H9 (cell line): Measurements from ENCODE around the gene APBA2. TPM values are rescaled to one million over a fixed set of nuclear protein-coding genes. Genes with fewer than 3 reads are reported as not detected.

Experiments used
- DNase-seq: peaks from one replicate; pipeline ENCODE4 v3.0.0-alpha.2; 2017
- H2AFZ ChIP-seq: one replicate; pipeline ENCODE4 v1.6.1; 2013; ENCODE audit warnings: mild to moderate bottlenecking, low read length, control low read depth, moderate library complexity
- H2AK5ac ChIP-seq: 2 replicates; pipeline ENCODE4 v1.6.1; 2013; ENCODE audit warnings: low read length, control low read depth, mixed read lengths; ENCODE audit not compliant: insufficient read length
- H2BK120ac ChIP-seq: one replicate; pipeline ENCODE4 v1.6.1; 2013; ENCODE audit warnings: low read depth, mild to moderate bottlenecking, low read length, control low read depth, inconsistent platforms; ENCODE audit not compliant: poor library complexity, severe bottlenecking
- H2BK12ac ChIP-seq: 2 replicates; pipeline ENCODE4 v1.6.1; 2013; ENCODE audit warnings: low read length, control low read depth, mixed read lengths, low read depth; ENCODE audit not compliant: insufficient read length
- H2BK15ac ChIP-seq: 2 replicates; pipeline ENCODE4 v1.6.1; 2013; ENCODE audit warnings: low read depth, low read length, control low read depth
- H2BK20ac ChIP-seq: one replicate; pipeline ENCODE4 v1.6.1; 2013; ENCODE audit warnings: low read depth, mild to moderate bottlenecking, low read length, control low read depth, inconsistent platforms; ENCODE audit not compliant: poor library complexity, severe bottlenecking
- H2BK5ac ChIP-seq: 2 replicates; pipeline ENCODE4 v1.6.1; 2013; ENCODE audit warnings: low read length, control low read depth, mixed read lengths; ENCODE audit not compliant: insufficient read length
- H3K14ac ChIP-seq: 2 replicates; pipeline ENCODE4 v1.6.1; 2013; ENCODE audit warnings: low read length, control low read depth; ENCODE audit not compliant: insufficient read depth
- H3K18ac ChIP-seq: 2 replicates; pipeline ENCODE4 v1.6.1; 2013; ENCODE audit warnings: low read depth, mild to moderate bottlenecking, mixed read lengths, low read length, control low read depth; ENCODE audit not compliant: insufficient read length
- H3K23ac ChIP-seq: 2 replicates; pipeline ENCODE4 v1.6.1; 2013; ENCODE audit warnings: low read length, control low read depth, mixed read lengths, low read depth; ENCODE audit not compliant: insufficient read length
- H3K23me2 ChIP-seq: 2 replicates; pipeline ENCODE4 v1.6.1; 2013; ENCODE audit warnings: low read depth, mild to moderate bottlenecking, mixed read lengths, low read length, control low read depth; ENCODE audit not compliant: insufficient read length, poor library complexity, severe bottlenecking
- H3K27ac ChIP-seq: 2 replicates; pipeline ENCODE4 v1.5.1; 2013; ENCODE audit warnings: low read length, control low read depth, mixed read lengths, low read depth; ENCODE audit not compliant: insufficient read length
- H3K27me3 ChIP-seq: 2 replicates; pipeline ENCODE4 v1.6.1; 2013; ENCODE audit warnings: low read length, control low read depth, inconsistent platforms; ENCODE audit not compliant: insufficient read depth
- H3K4ac ChIP-seq: 2 replicates; pipeline ENCODE4 v1.6.1; 2013; ENCODE audit warnings: low read depth, mild to moderate bottlenecking, control low read depth, inconsistent platforms, low read length, moderate library complexity
- H3K4me1 ChIP-seq: 2 replicates; pipeline ENCODE4 v1.6.1; 2013; ENCODE audit warnings: low read length, control low read depth, inconsistent platforms; ENCODE audit not compliant: insufficient read depth
- H3K4me2 ChIP-seq: 2 replicates; pipeline ENCODE4 v1.6.1; 2013; ENCODE audit warnings: low read length, control low read depth, mixed read lengths; ENCODE audit not compliant: insufficient read length, insufficient read depth
- H3K56ac ChIP-seq: 2 replicates; pipeline ENCODE4 v1.6.1; 2013; ENCODE audit warnings: low read depth, mild to moderate bottlenecking, mixed read lengths, low read length, control low read depth; ENCODE audit not compliant: insufficient read length
- H3K79me1 ChIP-seq: 2 replicates; pipeline ENCODE4 v1.6.1; 2013; ENCODE audit warnings: low read depth, mild to moderate bottlenecking, moderate library complexity, low read length, control low read depth, inconsistent platforms; ENCODE audit not compliant: insufficient read depth, poor library complexity, severe bottlenecking
- H3K79me2 ChIP-seq: 2 replicates; pipeline ENCODE4 v1.6.1; 2013; ENCODE audit warnings: low read length, control low read depth, inconsistent platforms; ENCODE audit not compliant: insufficient read depth
- H3K9ac ChIP-seq: 2 replicates; pipeline ENCODE4 v1.6.1; 2013; ENCODE audit warnings: low read length, control low read depth, mixed read lengths; ENCODE audit not compliant: insufficient read length; ENCODE audit errors: extremely low read depth
- H3K9me3 ChIP-seq: one replicate; pipeline ENCODE4 v1.6.1; 2013; ENCODE audit warnings: low read depth, low read length, inconsistent platforms; ENCODE audit not compliant: control insufficient read depth
- H3T11ph ChIP-seq: one replicate; pipeline ENCODE4 v1.6.1; 2013; ENCODE audit warnings: mild to moderate bottlenecking, low read length, control low read depth, inconsistent platforms
- H4K20me1 ChIP-seq: one replicate; pipeline ENCODE4 v1.6.1; 2013; ENCODE audit not compliant: control insufficient read depth, insufficient read length, insufficient read depth
- H4K5ac ChIP-seq: 2 replicates; pipeline ENCODE4 v1.6.1; 2013; ENCODE audit warnings: low read depth, mild to moderate bottlenecking, mixed read lengths, low read length, control low read depth; ENCODE audit not compliant: insufficient read length
- H4K8ac ChIP-seq: replicated peaks from 2 replicates; pipeline ENCODE4 v1.6.1; 2013; ENCODE audit warnings: low read length, control low read depth, mixed read lengths, low read depth; ENCODE audit not compliant: insufficient read length
- H4K91ac ChIP-seq: 2 replicates; pipeline ENCODE4 v1.6.1; 2013; ENCODE audit warnings: low read depth, mild to moderate bottlenecking, moderate library complexity, mixed read lengths, low read length, control low read depth; ENCODE audit not compliant: insufficient read length
- H3K27ac Mint-ChIP-seq, 3 experiments: 2 replicates in 2 of 3; 3 replicates in 1 of 3; pipeline ENCODE4 v1.8.0; 2020 to 2021; ENCODE audit warnings: mixed read lengths in 3 of 3, mild to moderate bottlenecking in 1 of 3, moderate library complexity in 1 of 3
- H3K27me3 Mint-ChIP-seq: 2 replicates; pipeline ENCODE4 v1.8.0; 2021; ENCODE audit warnings: low read depth, mild to moderate bottlenecking, moderate library complexity, mixed read lengths
- H3K36me3 Mint-ChIP-seq, 3 experiments: 2 replicates in 2 of 3; 3 replicates in 1 of 3; pipeline ENCODE4 v1.8.0; 2020 to 2021; ENCODE audit warnings: low read depth in 3 of 3, mixed read lengths in 3 of 3; ENCODE audit not compliant: insufficient read depth in 1 of 3
- H3K4me1 Mint-ChIP-seq, 2 experiments: 2 replicates each; pipeline ENCODE4 v1.8.0; 2020; ENCODE audit warnings: mixed read lengths in 2 of 2
- H3K4me3 Mint-ChIP-seq, 2 experiments: 2 replicates in 1 of 2; 3 replicates in 1 of 2; pipeline ENCODE4 v1.8.0; 2020 to 2021; ENCODE audit warnings: mild to moderate bottlenecking in 2 of 2, mixed read lengths in 2 of 2, moderate library complexity in 1 of 2
- H3K9me3 Mint-ChIP-seq, 2 experiments: 2 replicates in 1 of 2; 3 replicates in 1 of 2; pipeline ENCODE4 v1.8.0; 2020; ENCODE audit warnings: mild to moderate bottlenecking in 2 of 2, mixed read lengths in 2 of 2, moderate library complexity in 1 of 2
- CTCF ChIP-seq: fragments of 200-600 bp; sonication (generic); conservative IDR thresholded peaks from 3 replicates; pipeline ENCODE4 v1.8.0; 2021; ENCODE audit warnings: antibody characterized with exemption, mild to moderate bottlenecking
- WGBS: extraction: QIAGEN DNeasy Blood & Tissue Kit; methylation state at CpG from one replicate; pipeline ENCODE4 v1.1.7; 2013; ENCODE audit warnings: missing lambda C conversion rate, low lambda C conversion rate, mixed read lengths; ENCODE audit not compliant: insufficient read length; ENCODE audit errors: extremely low coverage; 5-methylcytosine and 5-hydroxymethylcytosine counted together
- total RNA-seq: library from RNA; stranded (reverse); gene quantifications from 2 replicates; pipeline ENCODE4 v1.2.1, GENCODE V29; 2021

The APBA2 gene
- total RNA-seq, 1 experiment from 2014 or later: 14.3 TPM

DNA sequence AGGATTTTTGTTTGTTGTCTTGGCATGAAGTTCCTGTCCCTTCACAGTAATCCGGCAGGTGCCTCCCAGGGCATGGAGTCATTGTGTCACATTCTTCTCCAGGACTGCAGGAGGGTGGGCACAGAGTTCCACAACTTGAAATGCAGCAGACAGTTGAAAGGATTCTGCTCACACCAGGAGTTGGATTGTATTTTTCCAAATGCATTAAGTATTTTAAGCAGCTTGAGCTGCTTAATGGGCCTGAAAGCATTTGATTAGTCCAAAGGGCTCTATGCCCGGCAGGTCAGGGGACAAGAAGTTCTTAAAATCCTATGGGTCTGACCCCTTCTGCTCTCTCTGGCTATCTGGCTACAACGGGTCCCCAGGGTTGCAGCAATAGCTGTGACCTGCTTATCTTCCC lies 92.9 kb downstream of the APBA2 start:
- no peaks in the 10 kb centered on the region for H3K27me3 ChIP-seq
- H3K9me3 ChIP-seq: no peaks in the 10 kb centered on the region
- no peak overlapping the region for H4K5ac ChIP-seq
- no peak overlapping the region for H2BK15ac ChIP-seq
- no peak overlapping the region for H2AK5ac ChIP-seq
- no peaks in the 10 kb centered on the region for H3K4me1 ChIP-seq
- no peak overlapping the region for H3K27ac ChIP-seq
- Mint-ChIP-seq H3K9me3 (no peaks in the 10 kb centered on the region), H3K27me3 (no peaks in the 10 kb centered on the region; the same call in 1 of the 2 replicates), H3K27ac (no peak overlapping the region; a peak in 1 of 7 replicates), H3K36me3 (no peaks in the 10 kb centered on the region), H3K4me1 (peaks cover 5 to 10% of the 10 kb centered on the region in 2 experiments), H3K4me3 (no peak overlapping the region)
- no peak overlapping the region for H2BK12ac ChIP-seq
- no peak overlapping the region for H3T11ph ChIP-seq
- no peak for TF ChIP-seq CTCF
- no peak overlapping the region for H2BK120ac ChIP-seq
- no peaks in the 10 kb centered on the region for H3K23me2 ChIP-seq
- H3K9ac ChIP-seq: no peak overlapping the region
- no peak overlapping the region for H3K4me2 ChIP-seq
- H2BK20ac ChIP-seq: no peak overlapping the region
- no peaks in the 10 kb centered on the region for H4K20me1 ChIP-seq
- H3K79me1 ChIP-seq: no peaks in the 10 kb centered on the region
- no peak overlapping the region for H3K23ac ChIP-seq
- H4K8ac ChIP-seq: no peak overlapping the region
- H3K14ac ChIP-seq: no peak overlapping the region
- no peak overlapping the region for H3K18ac ChIP-seq
- DNase-seq: no peak
- no peaks in the 10 kb centered on the region for H3K79me2 ChIP-seq
- H2AFZ ChIP-seq: no peak overlapping the region
- WGBS: no CpG with 5 or more reads among the region's 3 CpGs
- no peak overlapping the region for H3K4ac ChIP-seq
- no peak overlapping the region for H3K56ac ChIP-seq
- no peak overlapping the region for H4K91ac ChIP-seq
- no peak overlapping the region for H2BK5ac ChIP-seq
